ENCODE results near the gene ASB13. TPM values are rescaled to one million over a fixed set of nuclear protein-coding genes. Genes with fewer than 3 reads are reported as not detected.
"Not testable (repeated sequence)": the region's sequence is repeated elsewhere in the genome, so short reads cannot be mapped to it uniquely, and the experiment has no call there.

ASB13 gene
- total RNA-seq, 1 donor: 9.1 TPM

- no peak overlapping the region for H3K4me3 ChIP-seq (ENCODE audit: low read depth, low read length)
- TF ChIP-seq, protein P1, sequence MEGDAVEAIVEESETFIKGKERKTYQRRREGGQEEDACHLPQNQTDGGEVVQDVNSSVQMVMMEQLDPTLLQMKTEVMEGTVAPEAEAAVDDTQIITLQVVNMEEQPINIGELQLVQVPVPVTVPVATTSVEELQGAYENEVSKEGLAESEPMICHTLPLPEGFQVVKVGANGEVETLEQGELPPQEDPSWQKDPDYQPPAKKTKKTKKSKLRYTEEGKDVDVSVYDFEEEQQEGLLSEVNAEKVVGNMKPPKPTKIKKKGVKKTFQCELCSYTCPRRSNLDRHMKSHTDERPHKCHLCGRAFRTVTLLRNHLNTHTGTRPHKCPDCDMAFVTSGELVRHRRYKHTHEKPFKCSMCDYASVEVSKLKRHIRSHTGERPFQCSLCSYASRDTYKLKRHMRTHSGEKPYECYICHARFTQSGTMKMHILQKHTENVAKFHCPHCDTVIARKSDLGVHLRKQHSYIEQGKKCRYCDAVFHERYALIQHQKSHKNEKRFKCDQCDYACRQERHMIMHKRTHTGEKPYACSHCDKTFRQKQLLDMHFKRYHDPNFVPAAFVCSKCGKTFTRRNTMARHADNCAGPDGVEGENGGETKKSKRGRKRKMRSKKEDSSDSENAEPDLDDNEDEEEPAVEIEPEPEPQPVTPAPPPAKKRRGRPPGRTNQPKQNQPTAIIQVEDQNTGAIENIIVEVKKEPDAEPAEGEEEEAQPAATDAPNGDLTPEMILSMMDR (IDR thresholded peaks at IDR 0.05; ENCODE audit: insufficient read depth, low read depth, low read length): no peak
- DNase-seq (ENCODE audit: low read depth): no peak
These were observed 38.8 kb downstream of the ASB13 start for GRCh38 chr10:5627486-5628044.

DNA sequence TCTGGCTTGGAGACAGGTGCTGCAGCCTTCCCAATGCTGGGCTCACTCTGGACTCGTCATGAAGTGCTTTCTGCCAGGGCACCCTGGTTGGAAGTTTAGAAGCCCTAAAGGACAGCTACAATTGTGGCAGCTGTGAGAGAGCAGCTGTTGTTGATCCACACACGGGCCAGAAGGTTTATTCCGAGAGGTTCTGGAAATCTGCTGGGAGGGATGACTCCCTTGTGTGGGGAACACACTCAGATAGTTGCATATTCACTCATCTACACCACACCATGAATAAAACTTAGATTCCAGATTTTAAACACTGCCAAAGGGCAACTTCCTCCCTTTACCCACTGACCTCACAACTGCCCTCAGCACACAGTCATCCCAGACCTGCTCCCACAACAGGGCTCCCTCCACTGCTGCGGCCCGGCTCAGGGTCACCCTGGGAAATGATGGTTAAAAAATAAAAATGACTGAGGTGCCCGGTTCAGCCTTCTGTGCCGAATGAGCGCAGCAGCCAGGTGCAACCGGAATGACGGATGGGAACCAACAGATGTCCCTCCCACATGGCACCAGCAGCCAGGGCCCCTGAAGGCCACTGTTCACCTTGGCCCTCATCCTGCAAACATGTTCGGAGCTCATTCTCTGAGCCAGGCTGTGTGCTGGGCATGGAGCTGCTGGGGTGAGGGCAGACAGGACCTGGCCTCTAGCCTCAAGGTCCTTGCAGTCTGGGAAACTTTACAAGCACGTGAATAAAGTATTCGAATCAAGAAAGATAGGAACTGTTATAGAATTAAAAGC lies 40.2 kb downstream of the ASB13 start:
- TF ChIP-seq, protein P1 (IDR thresholded peaks at IDR 0.05; ENCODE audit: insufficient read depth, low read depth, low read length): no peak
- H3K4me3 ChIP-seq (ENCODE audit: low read depth, low read length): no peak overlapping the region
- DNase-seq (ENCODE audit: low read depth): no peak

- H3K4me3 ChIP-seq (ENCODE audit: low read depth, low read length): no peak overlapping the region
- TF ChIP-seq, protein P1 (IDR thresholded peaks at IDR 0.05; ENCODE audit: insufficient read depth, low read depth, low read length): no peak
These were observed 41.7 kb downstream of the ASB13 start for GRCh38 chr10:5624701-5625100.

DNA sequence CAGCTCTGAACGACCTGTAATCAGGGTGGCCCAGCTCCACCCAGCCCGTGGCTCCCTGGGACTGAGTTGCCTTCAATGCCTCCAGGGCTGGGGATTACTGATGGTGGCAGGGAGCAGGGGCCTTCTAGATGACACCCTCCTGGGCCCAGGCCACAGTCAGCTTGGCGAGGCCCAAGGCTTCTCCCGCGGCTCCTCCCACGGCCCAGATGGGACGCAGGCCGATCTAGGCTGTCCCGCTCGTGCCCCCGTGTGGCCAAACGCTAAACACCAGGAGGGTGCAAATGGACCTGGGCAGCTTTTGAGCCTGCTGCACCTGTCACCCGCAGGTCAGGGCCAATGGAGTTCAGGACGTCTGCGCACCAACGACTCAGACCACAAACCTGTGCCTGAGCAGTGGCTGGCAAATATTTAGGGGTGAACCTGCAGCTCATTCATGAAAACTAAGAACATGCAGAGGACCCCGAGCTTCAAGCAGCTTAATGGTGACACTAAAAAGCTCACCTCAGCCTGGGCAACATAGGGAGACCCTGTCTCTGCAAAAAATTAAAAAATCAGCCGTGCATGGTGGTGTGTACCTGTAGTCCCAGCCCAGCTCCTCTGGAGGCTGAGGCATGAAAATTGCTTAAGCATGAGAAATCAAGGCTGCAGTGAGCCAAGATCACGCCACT lies 43.2 kb downstream of the ASB13 start:
- DNase-seq (ENCODE audit: low read depth): peak; percentile 81
- TF ChIP-seq, protein P1 (IDR thresholded peaks at IDR 0.05; ENCODE audit: insufficient read depth, low read depth, low read length): peak; percentile 91
- H3K4me3 ChIP-seq (ENCODE audit: low read depth, low read length): no peak overlapping the region

More at GRCh38 chr10:5624701-5625100, 41.7 kb downstream of the ASB13 start:
- DNase-seq (ENCODE audit: low read depth): no peak

DNA sequence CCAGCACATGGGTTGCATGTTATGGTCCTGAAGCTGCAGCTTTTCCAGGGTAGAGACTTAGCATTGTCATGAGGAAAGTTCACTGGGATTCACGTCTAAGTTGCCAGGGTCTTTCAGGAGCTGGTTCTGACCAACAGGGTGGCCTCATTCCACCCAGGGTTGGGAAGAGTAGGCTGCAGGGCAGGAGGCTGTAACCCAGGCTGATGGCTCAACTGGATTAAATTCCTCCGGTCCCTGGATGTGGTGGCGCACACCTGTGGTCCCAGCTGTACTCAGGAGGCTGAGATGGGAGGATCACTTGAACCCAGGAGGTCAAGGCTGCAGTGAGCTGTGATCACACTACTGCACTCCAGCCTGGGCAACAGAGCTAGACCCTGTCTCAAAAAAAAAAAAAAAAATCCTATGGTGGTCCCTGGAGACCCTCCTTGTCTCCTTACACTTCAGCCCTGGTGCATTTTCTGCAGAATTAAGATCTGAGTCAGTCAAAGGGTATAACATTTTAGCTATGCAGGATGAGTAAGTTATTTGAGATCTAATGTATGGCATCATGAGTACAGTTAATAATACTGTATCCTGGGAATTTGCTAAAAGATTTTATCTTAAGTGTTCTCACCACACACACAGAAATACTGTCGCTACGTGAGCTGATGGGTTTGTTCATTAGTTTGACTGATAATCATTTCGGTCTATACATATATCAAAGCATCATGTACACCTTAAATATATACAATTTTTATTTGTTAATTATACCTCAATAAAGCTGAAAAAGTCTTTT lies 44.0 kb downstream of the ASB13 start:
- H3K4me3 ChIP-seq (ENCODE audit: low read depth, low read length): no peak overlapping the region
- DNase-seq (ENCODE audit: low read depth): no peak
- TF ChIP-seq, protein P1 (IDR thresholded peaks at IDR 0.05; ENCODE audit: insufficient read depth, low read depth, low read length): no peak

- not testable (repeated sequence) for DNase-seq (ENCODE audit: low read depth); H3K4me3 ChIP-seq (ENCODE audit: low read depth, low read length)
These were observed 45.0 kb downstream of the ASB13 start for GRCh38 chr10:5621371-5621770.

Data from fibroblast of villous mesenchyme (primary cell).